Aorta (tissue), 5 donors: Measurements from ENCODE around the gene PPEF2. TPM values are rescaled to one million over a fixed set of nuclear protein-coding genes. Genes with fewer than 3 reads are reported as not detected.

Source experiments
- ATAC-seq: fragments of 200-7000 bp; cut with Tn5 transposase; one replicate; pipeline ENCODE4 v1.9.1; 2022; ENCODE audit warnings: moderate library complexity; ENCODE audit not compliant: low FRiP score
- DNase-seq, 2 donors: peaks; one replicate each; pipeline ENCODE4 v3.0.0-alpha.2; 2020
- H3K27ac ChIP-seq, 2 donors: one replicate each; pipeline ENCODE4 v1.5.1; 2013; ENCODE audit warnings: low read length in 2 of 2, mild to moderate bottlenecking in 2 of 2, moderate library complexity in 2 of 2, control low read depth in 1 of 2, inconsistent platforms in 1 of 2, low read depth in 1 of 2
- H3K27me3 ChIP-seq, 2 donors: one replicate each; pipeline ENCODE4 v1.6.1; 2013; ENCODE audit warnings: control low read depth in 1 of 2, low read length in 1 of 2, mild to moderate bottlenecking in 1 of 2, moderate library complexity in 1 of 2; ENCODE audit not compliant: insufficient read depth in 2 of 2, control insufficient read depth in 1 of 2
- H3K36me3 ChIP-seq, 2 donors: one replicate each; pipeline ENCODE4 v1.6.1; 2013; ENCODE audit warnings: control low read depth in 1 of 2, low read length in 1 of 2, mild to moderate bottlenecking in 1 of 2; ENCODE audit not compliant: insufficient read depth in 2 of 2, control insufficient read depth in 1 of 2
- H3K4me1 ChIP-seq, 2 donors: one replicate each; pipeline ENCODE4 v1.6.1; 2013; ENCODE audit warnings: low read length in 2 of 2, control low read depth in 1 of 2, mild to moderate bottlenecking in 1 of 2, moderate library complexity in 1 of 2; ENCODE audit not compliant: insufficient read depth in 2 of 2, control insufficient read depth in 1 of 2
- H3K4me3 ChIP-seq, 2 donors: one replicate each; pipeline ENCODE4 v1.5.1; 2013; ENCODE audit warnings: low read length in 2 of 2, control low read depth in 1 of 2, mild to moderate bottlenecking in 1 of 2
- H3K9me3 ChIP-seq: one replicate; pipeline ENCODE4 v1.6.1; 2013; ENCODE audit warnings: mild to moderate bottlenecking, low read length; ENCODE audit not compliant: control insufficient read depth
- WGBS, 2 donors: extraction: QIAGEN DNeasy Blood & Tissue Kit; methylation state at CpG; one replicate each; pipeline ENCODE4 v1.1.7; 2013; 5-methylcytosine and 5-hydroxymethylcytosine counted together
- intact Hi-C, 2 donors: fragments of 100-400 bp; cut with DNase I; formaldehyde crosslinking; loops; one replicate each; pipeline versions ENCODE4 v1.14.2 to v1.15.0; 2022
- long read RNA-seq, 2 donors: library from polyadenylated mRNA; unstranded; transcript quantifications; one replicate each; pipeline ENCODE4 v2.0.0, GENCODE V29; 2020 to 2021
- polyA plus RNA-seq, 2 donors: library from polyadenylated mRNA; stranded (reverse); fragments of 200-250 nt; gene quantifications; one replicate each; pipeline ENCODE4 v1.2.3, GENCODE V29; 2013
- total RNA-seq, 2 donors: library from RNA; stranded (reverse); fragmentation: NEBNext Ultra II Directional; extraction: Animal tissue kit (Norgen Biotek cat#: 25700); gene quantifications; one replicate each; pipeline ENCODE4 v1.2.1, GENCODE V29; 2021
- donor health status: healthy with polysubstance abuse.
- donor health status: Bipolar disorder and iron deficiency.
- donor health status: DM: no; HTN: no; CAD: no.
- donor health status: DM: no; HTN: no; CAD: no.
- donor health status: DM: yes; HTN: yes; CAD: no.

Gene PPEF2, protein sequence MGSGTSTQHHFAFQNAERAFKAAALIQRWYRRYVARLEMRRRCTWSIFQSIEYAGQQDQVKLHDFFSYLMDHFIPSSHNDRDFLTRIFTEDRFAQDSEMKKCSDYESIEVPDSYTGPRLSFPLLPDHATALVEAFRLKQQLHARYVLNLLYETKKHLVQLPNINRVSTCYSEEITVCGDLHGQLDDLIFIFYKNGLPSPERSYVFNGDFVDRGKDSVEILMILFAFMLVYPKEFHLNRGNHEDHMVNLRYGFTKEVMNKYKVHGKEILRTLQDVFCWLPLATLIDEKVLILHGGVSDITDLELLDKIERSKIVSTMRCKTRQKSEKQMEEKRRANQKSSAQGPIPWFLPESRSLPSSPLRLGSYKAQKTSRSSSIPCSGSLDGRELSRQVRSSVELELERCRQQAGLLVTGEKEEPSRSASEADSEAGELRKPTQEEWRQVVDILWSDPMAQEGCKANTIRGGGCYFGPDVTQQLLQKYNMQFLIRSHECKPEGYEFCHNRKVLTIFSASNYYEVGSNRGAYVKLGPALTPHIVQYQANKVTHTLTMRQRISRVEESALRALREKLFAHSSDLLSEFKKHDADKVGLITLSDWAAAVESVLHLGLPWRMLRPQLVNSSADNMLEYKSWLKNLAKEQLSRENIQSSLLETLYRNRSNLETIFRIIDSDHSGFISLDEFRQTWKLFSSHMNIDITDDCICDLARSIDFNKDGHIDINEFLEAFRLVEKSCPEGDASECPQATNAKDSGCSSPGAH
- under 1 TPM; 0.32 to 0.36 TPM for total RNA-seq
- under 1 TPM in 1 of 2 donors, not detected in 1; 0.15 TPM for polyA plus RNA-seq
- long read RNA-seq, donor 1 = 0 reads
- long read RNA-seq, donor 2, partial matches to known transcripts = 0 of 1 reads
- long read RNA-seq, donor 2, other reads (novel, unspliced or antisense) = 1 of 1 reads

DNA sequence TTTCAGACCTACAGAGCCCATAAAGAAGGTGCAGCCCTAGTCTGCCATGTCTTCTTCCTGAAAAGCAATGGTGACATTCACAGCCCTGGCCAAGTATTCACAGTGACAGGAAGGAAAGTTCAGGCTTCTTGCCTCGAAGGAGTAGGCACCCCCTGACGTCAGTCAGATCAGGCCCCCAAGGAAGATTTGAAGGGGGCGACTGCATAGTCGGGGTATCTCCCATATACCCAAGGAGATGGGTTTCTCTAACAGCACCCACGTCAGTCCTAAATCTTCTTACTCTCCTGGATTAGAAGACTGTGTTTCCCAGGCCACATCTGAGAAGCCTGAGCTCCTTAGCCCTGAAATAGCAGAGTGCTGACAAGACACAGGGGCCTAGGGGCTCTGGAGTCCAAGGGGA, at the start of gene PPEF2:
TSS of gene PPEF2 (minus strand) at position 101 of the 400 bp plus-strand sequence. CDS start 6,127 bp downstream, outside the sequence.
- no peak for ATAC-seq
- Histone ChIP-seq H3K27me3 (no peaks in the 10 kb centered on the region), H3K4me1 (peaks cover 0 to 2% of the 10 kb centered on the region in 2 donors), H3K27ac (no peak within 1 kb of the TSS), H3K9me3 (no peaks in the 10 kb centered on the region), H3K4me3 (no peak within 1 kb of the TSS), H3K36me3 (no peaks in the 10 kb centered on the region)
- WGBS, 2 donors = 78 to 86% methylated on average over 5 of the region's 5 CpGs
- intact Hi-C loops = no loop called here
- DNase-seq = no peak

DNA sequence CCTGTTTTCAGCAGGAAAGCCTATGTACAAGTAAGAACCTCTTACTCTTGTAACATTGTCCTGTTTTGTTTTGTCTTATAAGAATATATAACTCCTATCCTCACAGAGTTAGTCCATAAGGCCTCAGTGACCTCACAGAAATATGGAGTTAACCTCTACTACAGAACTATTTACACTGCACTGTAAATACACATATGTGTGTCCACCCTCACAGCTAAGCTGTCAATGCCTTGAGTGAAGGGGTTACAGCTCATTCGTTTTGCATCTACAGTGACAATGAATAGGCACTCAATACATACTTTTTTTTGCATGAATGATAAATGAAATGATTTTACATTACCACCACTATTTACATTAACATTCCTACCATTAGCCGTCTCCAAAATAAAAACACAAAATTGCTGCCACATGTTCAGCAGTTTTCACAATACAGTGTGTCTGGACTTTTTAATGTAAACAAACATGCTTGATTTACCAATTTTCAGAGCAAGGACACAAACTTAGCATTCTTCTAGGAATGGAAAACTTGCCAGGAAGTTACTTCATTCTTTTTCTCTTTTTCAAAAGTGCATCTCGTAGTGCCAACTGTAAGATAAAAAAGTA, 48.1 kb upstream of the PPEF2 start:
- Histone ChIP-seq H3K36me3 (peaks cover 3 to 6% of the 10 kb centered on the region in 2 donors), H3K4me1 (no peaks in the 10 kb centered on the region), H3K9me3 (no peaks in the 10 kb centered on the region), H3K27ac (no peak overlapping the region), H3K4me3 (no peak overlapping the region), H3K27me3 (no peaks in the 10 kb centered on the region)
- intact Hi-C loops = no loop called here
- ATAC-seq = no peak
- WGBS, 2 donors = 53 to 59% methylated on average over 3 of the region's 3 CpGs
- no peak for DNase-seq

DNA sequence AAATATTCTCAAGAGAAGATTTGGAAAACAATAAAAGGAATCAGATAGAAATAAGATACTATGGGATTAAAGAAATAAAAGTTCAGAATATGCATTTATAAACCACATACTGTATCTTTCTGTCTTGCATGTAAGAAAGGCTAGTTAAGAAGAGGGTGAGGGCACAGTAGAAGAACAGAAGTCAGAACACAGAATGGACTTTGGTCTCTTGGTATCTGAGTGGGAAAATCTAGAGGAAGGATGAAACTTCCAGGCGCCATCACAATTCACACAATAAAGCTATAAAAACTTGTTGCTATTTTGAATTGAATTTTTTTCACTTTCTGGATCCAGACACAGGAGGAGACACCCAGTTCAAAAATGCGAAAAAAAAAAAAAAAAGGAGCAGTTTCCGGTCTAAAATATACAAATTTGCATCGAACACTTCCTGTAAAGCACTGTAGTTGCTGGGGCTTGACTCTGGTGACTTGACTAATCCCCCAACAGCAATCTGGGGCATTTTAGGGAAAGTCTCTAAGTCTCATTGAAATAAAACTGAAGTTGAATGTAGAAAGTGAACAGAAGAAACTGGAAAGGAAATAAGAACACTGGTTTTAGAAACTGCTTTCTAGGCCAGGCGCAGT, 46.7 kb upstream of the PPEF2 start:
- intact Hi-C loops = loop anchor here in 1 of 2 donors (10.0 kb wide), 1 partner anchor 54 kb away; no protein-coding TSS in a partner anchor
- H3K36me3 ChIP-seq = peaks cover 3 to 6% of the 10 kb centered on the region in 2 donors

DNA sequence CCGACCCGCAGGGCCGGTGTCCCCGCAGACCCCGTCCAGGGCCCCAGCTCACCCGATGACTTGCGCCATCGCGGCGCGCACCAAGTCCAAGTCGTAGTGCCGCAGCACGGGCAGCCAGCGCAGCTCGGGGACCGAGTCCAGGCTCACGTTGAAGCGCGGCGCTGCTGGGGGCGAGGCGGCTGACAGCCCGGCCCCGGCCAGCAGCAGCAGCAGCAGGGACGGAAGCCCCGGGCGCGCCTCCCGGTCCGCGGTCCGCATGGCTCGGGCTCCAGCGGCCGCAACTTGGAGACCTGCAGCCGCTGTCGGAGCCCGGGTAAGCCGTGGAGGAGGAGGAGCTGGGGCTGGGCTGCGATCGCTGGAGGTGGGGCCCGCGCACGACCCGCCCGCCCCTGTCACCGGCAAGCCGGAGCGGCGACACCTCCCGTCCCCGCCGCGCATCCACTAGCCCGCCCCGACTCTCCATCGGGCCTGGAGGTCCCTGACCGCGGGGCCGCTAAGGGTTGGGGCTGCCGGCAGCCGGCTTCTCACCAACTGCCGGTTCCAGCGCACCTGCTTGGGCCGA, 38.5 kb upstream of the PPEF2 start, which contains the start of gene NAAA:
TSS of gene NAAA (minus strand) at position 322 of the 562 bp plus-strand sequence. CDS start at position 258, 64 bp downstream.
- no peaks in the 10 kb centered on the region for H3K36me3 ChIP-seq
- intact Hi-C loops = loop anchor here in 1 of 2 donors (10.0 kb wide), 1 partner anchor 46 kb away; no protein-coding TSS in a partner anchor
- DNase-seq (peak; percentile 90 to 93), ATAC-seq (peak; percentile 92)
- H3K4me1 ChIP-seq = no peaks in the 10 kb centered on the region
- no peaks in the 10 kb centered on the region for H3K9me3 ChIP-seq
- H3K4me3 ChIP-seq = peak within 1 kb of the TSS; percentile 55
- H3K27me3 ChIP-seq = no peaks in the 10 kb centered on the region
- H3K27ac ChIP-seq = peak within 1 kb of the TSS in 1 of 2 donors; percentile 41
- WGBS, 2 donors = 0 to 1% methylated on average over 66 of the region's 66 CpGs

More for the DNA sequence above, 46.7 kb upstream of the PPEF2 start:
- no peak overlapping the region for H3K4me3 ChIP-seq
- DNase-seq (no peak), ATAC-seq (no peak)
- no peaks in the 10 kb centered on the region for H3K4me1 ChIP-seq
- no peak overlapping the region for H3K27ac ChIP-seq
- no peaks in the 10 kb centered on the region for H3K9me3 ChIP-seq
- 71 to 79% methylated on average over 5 of the region's 5 CpGs for WGBS, 2 donors
- H3K27me3 ChIP-seq = no peaks in the 10 kb centered on the region

DNA sequence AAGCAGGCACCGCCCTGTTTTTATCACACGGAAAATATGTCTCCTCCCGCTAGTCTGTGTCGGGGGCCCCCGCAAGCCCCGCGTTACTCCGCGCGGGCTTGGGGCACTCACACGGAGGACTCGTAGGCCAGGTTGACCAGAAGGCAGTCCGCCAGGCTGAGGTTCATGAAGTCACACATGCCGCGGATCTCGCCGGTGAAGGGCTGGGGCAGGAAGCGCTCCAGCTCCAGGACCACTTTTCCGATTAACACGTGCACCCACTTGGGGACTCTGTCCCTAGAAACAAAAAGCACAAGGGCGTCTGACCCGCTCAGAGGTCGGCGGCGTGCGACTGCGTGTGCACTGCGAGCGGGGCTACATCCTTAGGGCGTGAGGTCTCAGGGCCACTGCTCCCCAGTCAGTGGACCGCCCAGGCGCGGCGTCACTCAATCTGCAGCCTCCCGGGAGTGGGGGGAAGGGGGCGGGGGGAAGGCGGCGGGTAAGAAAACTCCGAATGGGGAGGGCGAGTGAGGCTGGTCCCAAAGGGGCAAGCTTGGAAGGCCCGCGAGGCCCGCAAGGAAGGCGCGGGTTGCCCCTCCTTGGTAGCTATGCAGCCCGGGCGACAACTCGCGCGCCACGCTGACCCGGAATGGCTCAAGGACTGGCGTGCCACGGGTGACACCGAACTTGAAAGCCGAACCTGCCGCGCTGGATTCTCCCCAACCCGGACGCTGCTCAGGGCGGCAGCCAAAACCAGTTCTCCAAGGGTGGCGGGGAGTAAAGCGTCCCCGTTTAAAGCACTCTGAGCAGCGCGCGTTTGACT, 37.8 kb upstream of the PPEF2 start:
- Histone ChIP-seq H3K4me1 (no peaks in the 10 kb centered on the region), H3K27ac (peak overlapping the region in 1 of 2 donors; percentile 15), H3K36me3 (no peaks in the 10 kb centered on the region), H3K4me3 (peak overlapping the region; percentile 55), H3K27me3 (no peaks in the 10 kb centered on the region), H3K9me3 (no peaks in the 10 kb centered on the region)
- 0 to 1% methylated on average over 64 to 67 of the region's 67 CpGs for WGBS, 2 donors
- DNase-seq (peak; percentile 89 to 92), ATAC-seq (peak; percentile 90)
- intact Hi-C loops = loop anchor here in 1 of 2 donors (10.0 kb wide), 1 partner anchor 45 kb away; no protein-coding TSS in a partner anchor

DNA sequence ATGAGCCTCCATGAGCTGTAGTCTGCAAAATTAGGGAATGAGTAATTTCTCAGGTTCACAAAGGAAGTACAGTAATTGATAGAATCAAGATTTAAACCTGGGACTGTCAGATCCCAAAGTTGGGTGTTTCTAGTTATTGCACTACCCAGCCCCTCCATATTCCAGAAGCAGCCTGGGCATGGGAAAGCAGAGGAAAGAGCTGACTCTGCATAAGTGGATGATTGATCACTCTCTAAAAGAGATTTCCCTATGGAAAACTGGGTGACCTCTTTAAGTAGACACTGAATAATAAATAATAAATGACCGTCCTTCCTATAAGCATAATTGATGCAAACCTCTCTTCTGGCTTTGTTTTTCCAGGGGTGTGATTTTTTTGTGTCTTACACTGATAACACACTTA, 33.4 kb upstream of the PPEF2 start:
- H3K36me3 ChIP-seq = no peaks in the 10 kb centered on the region
- H3K27me3 ChIP-seq = no peaks in the 10 kb centered on the region
- no peak overlapping the region for H3K4me3 ChIP-seq
- DNase-seq (no peak), ATAC-seq (no peak)
- intact Hi-C loops = no loop called here
- H3K4me1 ChIP-seq = no peaks in the 10 kb centered on the region
- H3K27ac ChIP-seq = no peak overlapping the region
- WGBS, 2 donors = 86 to 93% methylated on average over 1 of the region's 1 CpG
- no peaks in the 10 kb centered on the region for H3K9me3 ChIP-seq

DNA sequence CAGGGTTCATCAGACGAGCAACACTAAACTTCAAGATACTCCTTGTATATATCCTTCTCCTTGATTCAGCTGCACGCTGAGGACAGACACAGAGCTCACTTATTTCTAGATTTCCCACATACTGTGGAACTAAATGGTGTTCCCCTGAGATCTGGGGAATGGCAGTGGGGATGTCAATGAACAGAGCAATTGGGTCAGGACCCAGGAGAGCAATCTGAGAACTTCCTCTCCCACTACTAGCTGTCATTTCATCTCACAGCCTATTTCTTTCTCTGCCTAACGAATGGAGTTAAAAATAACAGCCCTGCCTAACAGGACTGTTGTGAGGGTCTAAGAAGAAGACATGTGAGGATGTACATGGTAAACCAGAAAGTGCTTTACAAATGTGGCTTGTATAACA, 27.9 kb upstream of the PPEF2 start:
- Histone ChIP-seq H3K36me3 (no peaks in the 10 kb centered on the region), H3K27ac (no peak overlapping the region), H3K27me3 (no peaks in the 10 kb centered on the region), H3K4me1 (no peaks in the 10 kb centered on the region), H3K9me3 (no peaks in the 10 kb centered on the region), H3K4me3 (no peak overlapping the region)
- 75 to 81% methylated on average over 3 of the region's 3 CpGs for WGBS, 2 donors
- intact Hi-C loops = no loop called here
- no peak for DNase-seq
- no peak for ATAC-seq
